K562 (cell line): ENCODE data around the gene RNF144A. TPM values are rescaled to one million over a fixed set of nuclear protein-coding genes. Genes with fewer than 3 reads are reported as not detected.
A peak's percentile ranks its signal among the peaks of the same experiment; 100 is the strongest.

Source experiments
- ATAC-seq: fragments of 200-7000 bp; cut with Tn5 transposase; 3 replicates; pipeline ENCODE4 v1.9.1; 2020; ENCODE audit warnings: moderate library complexity
- BruUV-seq: library from RNA; stranded (reverse); fragments of 400-500 nt; replicated peaks from 2 replicates; lab custom pipeline; 2021; lab: Mats Ljungman, UMichigan
- CTCF ChIA-PET: fragments of 300-600 bp; formaldehyde crosslinking; extraction: SDS; loops from one replicate; lab custom pipeline; 2021; ENCODE audit warnings: low intra/inter-chr PET ratio; lab: Yijun Ruan, JAX
- POLR2A ChIA-PET: fragments of 300-600, 350-650 bp; sonication (Branson Sonifier 250); formaldehyde crosslinking; extraction: SDS; loops from one replicate; lab custom pipeline; 2021; ENCODE audit warnings: antibody characterized with exemption, inconsistent platforms; lab: Yijun Ruan, JAX
- DNase-seq, 4 experiments: peaks; one replicate each; pipeline versions ENCODE4 v3.0.0 to v3.0.0-alpha.2; 2011 to 2018; ENCODE audit warnings: low spot score in 3 of 4, mixed read lengths in 3 of 4; ENCODE audit errors: extremely low read depth in 1 of 4
- FAIRE-seq: peaks from 2 replicates; lab custom pipeline; 2011; peaks lifted over from hg19 to GRCh38; lab: Jason Lieb, UNC
- H2AFZ ChIP-seq: 2 replicates; pipeline ENCODE4 v1.6.0; 2011; ENCODE audit warnings: low read depth, low read length, control low read depth, inconsistent platforms
- H3K27ac ChIP-seq: fragments of 200-600 bp; 3 replicates; pipeline ENCODE4 v1.8.0; 2011; ENCODE audit warnings: low read depth, mild to moderate bottlenecking, control low read depth, inconsistent platforms, low read length, moderate library complexity, mixed read lengths; ENCODE audit errors: extremely low read depth
- H3K27me3 ChIP-seq, 2 experiments: fragments of 300-600 bp in 1 of 2; 2 replicates in 1 of 2; 3 replicates in 1 of 2; pipeline versions ENCODE4 v1.6.0 to v1.8.0; 2011; ENCODE audit warnings: inconsistent platforms in 2 of 2, low read length in 2 of 2, mild to moderate bottlenecking in 1 of 2, mixed read lengths in 1 of 2, moderate library complexity in 1 of 2; ENCODE audit not compliant: control insufficient read depth in 2 of 2, insufficient read depth in 2 of 2
- H3K36me3 ChIP-seq: fragments of 300-600 bp; 3 replicates; pipeline ENCODE4 v1.8.0; 2011; ENCODE audit warnings: mild to moderate bottlenecking, low read length, inconsistent platforms; ENCODE audit not compliant: control insufficient read depth, insufficient read depth
- H3K4me1 ChIP-seq, 2 experiments: fragments of 200-600 bp in 1 of 2; replicated peaks in 1 of 2; 2 replicates in 1 of 2; 3 replicates in 1 of 2; pipeline versions ENCODE4 v1.5.1 to v1.8.0; 2011; ENCODE audit warnings: inconsistent platforms in 2 of 2, low read length in 2 of 2, mild to moderate bottlenecking in 1 of 2, mixed read lengths in 1 of 2, moderate library complexity in 1 of 2; ENCODE audit not compliant: control insufficient read depth in 2 of 2, insufficient read depth in 2 of 2
- H3K4me2 ChIP-seq: 2 replicates; pipeline ENCODE4 v1.6.1; 2011; ENCODE audit warnings: low read length, control low read depth, inconsistent platforms, mixed read lengths; ENCODE audit not compliant: insufficient read depth
- H3K4me3 ChIP-seq: fragments of 200-600 bp; sonication (generic), shearing (Covaris generic); 2 replicates; pipeline ENCODE4 v1.5.1; 2016; ENCODE audit warnings: control low read depth, inconsistent platforms
- H3K79me2 ChIP-seq: fragments of 200-600 bp; 3 replicates; pipeline ENCODE4 v1.8.0; 2011; ENCODE audit warnings: low read length, inconsistent platforms; ENCODE audit not compliant: control insufficient read depth, insufficient read depth
- H3K9ac ChIP-seq, 2 experiments: 2 replicates each; pipeline versions ENCODE4 v1.6.0 to v1.6.1; 2011; ENCODE audit warnings: low read depth in 2 of 2, low read length in 2 of 2, control low read depth in 1 of 2, inconsistent platforms in 1 of 2, mild to moderate bottlenecking in 1 of 2, mixed read lengths in 1 of 2; ENCODE audit not compliant: insufficient read depth in 1 of 2
- H3K9me1 ChIP-seq: one replicate; pipeline ENCODE4 v1.6.0; 2011; ENCODE audit warnings: inconsistent platforms, mild to moderate bottlenecking, low read length, moderate library complexity; ENCODE audit not compliant: control insufficient read depth, insufficient read depth
- H3K9me3 ChIP-seq: replicated peaks from 2 replicates; pipeline ENCODE4 v1.5.1; 2011; ENCODE audit warnings: low read depth, low read length, inconsistent platforms; ENCODE audit not compliant: control insufficient read depth, insufficient read depth
- H4K20me1 ChIP-seq: replicated peaks from 2 replicates; pipeline ENCODE4 v1.6.1; 2011; ENCODE audit warnings: low read length, inconsistent platforms, mixed read lengths; ENCODE audit not compliant: control insufficient read depth, insufficient read depth
- BCOR ChIP-seq: fragments of 450-650 bp; IDR thresholded peaks from 2 replicates; pipeline ENCODE4 v1.6.1; 2016
- CHAMP1 ChIP-seq: fragments of 450-650 bp; IDR thresholded peaks from 2 replicates; pipeline ENCODE4 v1.6.1; 2016; ENCODE audit warnings: mild to moderate bottlenecking
- CHD4 ChIP-seq: fragments of 200-600 bp; sonication (generic); IDR thresholded peaks from 3 replicates; pipeline ENCODE4 v1.6.1; 2012; ENCODE audit warnings: low read depth, mild to moderate bottlenecking, mixed read lengths, low read length, inconsistent platforms; ENCODE audit not compliant: insufficient read depth, insufficient replicate concordance, poor library complexity, severe bottlenecking
- EHMT2 ChIP-seq: fragments of 450-650 bp; IDR thresholded peaks from 2 replicates; pipeline ENCODE4 v1.6.1; 2018; ENCODE audit warnings: antibody characterized with exemption
- HMGN3 ChIP-seq: IDR thresholded peaks from 2 replicates; pipeline ENCODE4 v1.6.1; 2011; ENCODE audit warnings: borderline replicate concordance, low read depth, mild to moderate bottlenecking, mixed read lengths, low read length; ENCODE audit not compliant: insufficient read length; ENCODE audit errors: extremely low read depth
- JUNB ChIP-seq: fragments of 450-650 bp; formaldehyde crosslinking; conservative IDR thresholded peaks from 2 replicates; pipeline ENCODE4 v1.4.0; 2020; ENCODE audit warnings: mild to moderate bottlenecking
- LARP7 ChIP-seq: fragments of 450-650 bp; IDR thresholded peaks from 2 replicates; pipeline ENCODE4 v1.6.1; 2016
- POLR2AphosphoS5 ChIP-seq: IDR thresholded peaks from 2 replicates; pipeline ENCODE4 v1.6.1; 2011; ENCODE audit warnings: mild to moderate bottlenecking, low read depth, low read length, moderate library complexity; ENCODE audit not compliant: control insufficient read depth, insufficient read depth
- RBM34 ChIP-seq: fragments of 200-400 bp; formaldehyde crosslinking; IDR thresholded peaks from 2 replicates; pipeline ENCODE4 v1.6.1; 2018; ENCODE audit warnings: low read length, borderline replicate concordance; ENCODE audit not compliant: insufficient read depth
- SMAD3 ChIP-seq: fragments of 450-650 bp; formaldehyde crosslinking; conservative IDR thresholded peaks from 2 replicates; pipeline ENCODE4 v1.4.0; 2020; ENCODE audit warnings: mild to moderate bottlenecking
- ZC3H11A ChIP-seq: IDR thresholded peaks from 2 replicates; pipeline ENCODE4 v1.6.1; 2012; ENCODE audit warnings: low read depth, low read length, improper control_type of control experiment
- ZFP91 ChIP-seq: sonication (generic); formaldehyde crosslinking; IDR thresholded peaks from 2 replicates; pipeline ENCODE4 v1.8.0; 2022; ENCODE audit warnings: mild to moderate bottlenecking, missing genetic modification reagents
- ZZZ3 ChIP-seq: fragments of 450-650 bp; IDR thresholded peaks from 2 replicates; pipeline ENCODE4 v1.6.1; 2016; ENCODE audit warnings: antibody characterized with exemption, mild to moderate bottlenecking, moderate library complexity
- WGBS: fragments of 100-300 bp; shearing (Covaris generic); methylation state at CpG from one replicate; pipeline ENCODE4 v1.1.6; 2016; ENCODE audit warnings: low coverage, mixed read lengths; ENCODE audit not compliant: insufficient coverage; ENCODE audit errors: missing lambda C conversion rate; 5-methylcytosine and 5-hydroxymethylcytosine counted together
- in situ Hi-C: fragments of 300-500 bp; cut with MboI; formaldehyde crosslinking; loops from 4 replicates; pipeline ENCODE4 v1.15.0; 2018; ENCODE audit warnings: inconsistent platforms, mixed read lengths
- intact Hi-C: fragments of 100-400 bp; cut with micrococcal nuclease; formaldehyde crosslinking; loops from 2 replicates; pipeline ENCODE4 v1.14.2; 2022
- polyA plus RNA-seq, 8 experiments: library from polyadenylated mRNA; depleted of rRNA in 4 of 8; stranded (reverse) in 5 of 8; unstranded in 3 of 8; fragments of >200 nt; fragmentation: Nextera tagmentation in 2 of 8; fragmentation: Illumina TruSeq in 1 of 8; extraction: Ambion mirVana in 2 of 8; extraction: Trizol in 1 of 8; gene quantifications; 2 replicates each; pipeline versions ENCODE4 v1.2.1 to v1.2.3, GENCODE V29; 2011 to 2014; ENCODE audit warnings: inconsistent platforms in 1 of 8, missing spikeins in 1 of 8
- total RNA-seq, 7 experiments: library from RNA; depleted of rRNA in 6 of 7; stranded (reverse); fragments of >200 nt in 6 of 7; fragmentation: Illumina TruSeq in 2 of 7; extraction: Trizol in 2 of 7; gene quantifications; 2 replicates each; pipeline versions ENCODE4 v1.2.1 to v1.2.3, GENCODE V29; 2011 to 2021; ENCODE audit warnings: low replicate concordance in 1 of 7
- TF ChIP-seq, protein P1 (sequence below): fragments of 450-650 bp; IDR thresholded peaks from 2 replicates; pipeline ENCODE4 v1.6.1; 2016; ENCODE audit warnings: low read depth, mild to moderate bottlenecking, moderate library complexity
- TF ChIP-seq, protein P2 (sequence below): sonication (generic); formaldehyde crosslinking; IDR thresholded peaks from 2 replicates; pipeline ENCODE4 v1.8.1; 2022; ENCODE audit warnings: missing genetic modification reagents

Gene RNF144A
- total and polyA plus RNA-seq, 9 of the 15 experiments (the other 6 are each of a cell fraction or from before 2014, with no cell fraction given) = 0.96 to 11.3 (median 6.2) TPM

- Histone ChIP-seq H3K4me3 (no peak overlapping the region), H3K4me2 (no peak overlapping the region), H3K27me3 (no peaks in the 10 kb centered on the region), H3K36me3 (no peaks in the 10 kb centered on the region), H3K9me3 (no peaks in the 10 kb centered on the region), H3K79me2 (no peaks in the 10 kb centered on the region), H2AFZ (no peak overlapping the region), H3K9ac (no peak overlapping the region), H4K20me1 (no peaks in the 10 kb centered on the region), H3K9me1 (no peaks in the 10 kb centered on the region), H3K27ac (no peak overlapping the region), H3K4me1 (peaks cover 5 to 18% of the 10 kb centered on the region in 2 experiments; a peak in 4 of 5 replicates)
- DNase-seq (peak; percentile 85 to 96 (median 89)), FAIRE-seq (peak; percentile 99), ATAC-seq (peak; percentile 98)
- BruUV-seq = no TSS peak
- intact Hi-C loops = loop anchor here (2.0 to 5.0 kb wide), 2 partner anchors 13 to 1783 kb away; no protein-coding TSS in a partner anchor
- in situ Hi-C loops = no loop called here
- 0% methylated on average over 2 of the region's 2 CpGs for WGBS
- ChIA-PET CTCF (no interaction called here), POLR2A (interaction anchor here (0.8 to 1.5 kb wide), 4 partner anchors 17 to 129 kb away, joined by 3 to 11 read pairs (median 4); no protein-coding TSS in a partner anchor)
- TF ChIP-seq POLR2AphosphoS5 (peak; percentile 100), RBM34 (no peak), ZC3H11A (no peak), SMAD3 (CRISPR knock-in tag) (peak; percentile 94), JUNB (CRISPR knock-in tag) (no peak), CHAMP1 (peak; percentile 99), BCOR (peak; percentile 86), CHD4 (no peak), ZFP91 (no peak), HMGN3 (peak; percentile 97), EHMT2 (peak; percentile 85), LARP7 (no peak), ZZZ3 (no peak)
- TF ChIP-seq, protein P1, sequence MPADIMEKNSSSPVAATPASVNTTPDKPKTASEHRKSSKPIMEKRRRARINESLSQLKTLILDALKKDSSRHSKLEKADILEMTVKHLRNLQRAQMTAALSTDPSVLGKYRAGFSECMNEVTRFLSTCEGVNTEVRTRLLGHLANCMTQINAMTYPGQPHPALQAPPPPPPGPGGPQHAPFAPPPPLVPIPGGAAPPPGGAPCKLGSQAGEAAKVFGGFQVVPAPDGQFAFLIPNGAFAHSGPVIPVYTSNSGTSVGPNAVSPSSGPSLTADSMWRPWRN = peak; percentile 94
- TF ChIP-seq, protein P2, sequence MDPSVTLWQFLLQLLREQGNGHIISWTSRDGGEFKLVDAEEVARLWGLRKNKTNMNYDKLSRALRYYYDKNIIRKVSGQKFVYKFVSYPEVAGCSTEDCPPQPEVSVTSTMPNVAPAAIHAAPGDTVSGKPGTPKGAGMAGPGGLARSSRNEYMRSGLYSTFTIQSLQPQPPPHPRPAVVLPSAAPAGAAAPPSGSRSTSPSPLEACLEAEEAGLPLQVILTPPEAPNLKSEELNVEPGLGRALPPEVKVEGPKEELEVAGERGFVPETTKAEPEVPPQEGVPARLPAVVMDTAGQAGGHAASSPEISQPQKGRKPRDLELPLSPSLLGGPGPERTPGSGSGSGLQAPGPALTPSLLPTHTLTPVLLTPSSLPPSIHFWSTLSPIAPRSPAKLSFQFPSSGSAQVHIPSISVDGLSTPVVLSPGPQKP (CRISPR knock-in tag) = no peak
Measured at GRCh38 chr2:6893876-6894482, 23.2 kb upstream of the RNF144A start.
